SK-N-SH treated with all-trans-retinoic acid at 6 μM for 48 hours (cell line): ENCODE measurements around the gene TTC16.

Experiments used
- ATAC-seq: fragments of 200-7000 bp; cut with Tn5 transposase; 3 replicates; pipeline ENCODE4 v1.9.1; 2020; ENCODE audit warnings: mild to moderate bottlenecking, moderate library complexity
- ARNTL ChIP-seq: fragments of 450-650 bp; formaldehyde crosslinking; IDR thresholded peaks from 2 replicates; pipeline ENCODE4 v1.5.0; 2020; ENCODE audit warnings: low read depth, mild to moderate bottlenecking, moderate library complexity, borderline replicate concordance
- BACH2 ChIP-seq: fragments of 250-450 bp; sonication (Bioruptor Pico); IDR thresholded peaks from 2 replicates; pipeline ENCODE4 v1.9.0; 2021; ENCODE audit warnings: mild to moderate bottlenecking, borderline replicate concordance
- CREB5 ChIP-seq: fragments of 250-450 bp; sonication (Bioruptor Pico); IDR thresholded peaks from 2 replicates; pipeline ENCODE4 v1.5.1; 2020; ENCODE audit warnings: low read depth, mild to moderate bottlenecking, moderate library complexity
- CSDC2 ChIP-seq: fragments of 250-450 bp; sonication (Bioruptor Pico); IDR thresholded peaks from 2 replicates; pipeline ENCODE4 v1.5.0; 2020; ENCODE audit warnings: mild to moderate bottlenecking, moderate library complexity
- CSRNP3 ChIP-seq: fragments of 250-450 bp; sonication (Bioruptor Pico); IDR thresholded peaks from 2 replicates; pipeline ENCODE4 v1.5.1; 2021; ENCODE audit warnings: mild to moderate bottlenecking, moderate library complexity
- ESRRG ChIP-seq: fragments of 250-450 bp; sonication (Bioruptor Pico); IDR thresholded peaks from 2 replicates; pipeline ENCODE4 v1.6.1; 2021; ENCODE audit warnings: mild to moderate bottlenecking
- GLIS3 ChIP-seq: fragments of 250-450 bp; sonication (Bioruptor Pico); IDR thresholded peaks from 2 replicates; pipeline ENCODE4 v1.5.0; 2020; ENCODE audit warnings: mild to moderate bottlenecking, moderate library complexity
- OSR1 ChIP-seq: fragments of 250-450 bp; sonication (Bioruptor Pico); IDR thresholded peaks from 2 replicates; pipeline ENCODE4 v1.8.0; 2022; ENCODE audit warnings: moderate library complexity, mild to moderate bottlenecking, inconsistent platforms
- POU6F1 ChIP-seq: fragments of 250-450 bp; sonication (Bioruptor Pico); IDR thresholded peaks from 2 replicates; pipeline ENCODE4 v1.8.0; 2021; ENCODE audit warnings: low read depth, mild to moderate bottlenecking, moderate library complexity, borderline replicate concordance
- PPARA ChIP-seq: fragments of 250-450 bp; sonication (Bioruptor Pico); IDR thresholded peaks from 2 replicates; pipeline ENCODE4 v1.5.0; 2020; ENCODE audit warnings: mild to moderate bottlenecking, borderline replicate concordance
- RARB ChIP-seq: fragments of 250-450 bp; sonication (Bioruptor Pico); IDR thresholded peaks from 2 replicates; pipeline ENCODE4 v1.8.0; 2021; ENCODE audit warnings: mild to moderate bottlenecking, moderate library complexity
- SNAI2 ChIP-seq: fragments of 250-450 bp; sonication (Bioruptor Pico); IDR thresholded peaks from 2 replicates; pipeline ENCODE4 v1.5.0; 2020; ENCODE audit warnings: mild to moderate bottlenecking, moderate library complexity
- TCF4 ChIP-seq: fragments of 250-450 bp; sonication (Bioruptor Pico); IDR thresholded peaks from 2 replicates; pipeline ENCODE4 v1.8.0; 2021; ENCODE audit warnings: mild to moderate bottlenecking, moderate library complexity, borderline replicate concordance
- TOX ChIP-seq: fragments of 250-450 bp; sonication (Bioruptor Pico); IDR thresholded peaks from 2 replicates; pipeline ENCODE4 v1.8.0; 2021; ENCODE audit warnings: mild to moderate bottlenecking, moderate library complexity, borderline replicate concordance
- TSHZ2 ChIP-seq: fragments of 250-450 bp; sonication (Bioruptor Pico); IDR thresholded peaks from 2 replicates; pipeline ENCODE4 v1.5.0; 2020; ENCODE audit warnings: mild to moderate bottlenecking, moderate library complexity
- ZC3H10 ChIP-seq: fragments of 250-450 bp; sonication (Bioruptor Pico); IDR thresholded peaks from 2 replicates; pipeline ENCODE4 v1.5.1; 2021; ENCODE audit warnings: mild to moderate bottlenecking, moderate library complexity
- ZFP3 ChIP-seq: fragments of 250-450 bp; sonication (Bioruptor Pico); IDR thresholded peaks from 2 replicates; pipeline ENCODE4 v1.5.0; 2020; ENCODE audit warnings: mild to moderate bottlenecking, moderate library complexity
- ZFP30 ChIP-seq: fragments of 450-650 bp; formaldehyde crosslinking; IDR thresholded peaks from 2 replicates; pipeline ENCODE4 v1.5.0; 2022; ENCODE audit warnings: mild to moderate bottlenecking, moderate library complexity
- ZNF565 ChIP-seq: fragments of 450-650 bp; formaldehyde crosslinking; conservative IDR thresholded peaks from 2 replicates; pipeline ENCODE4 v1.5.0; 2020; ENCODE audit warnings: low read depth, mild to moderate bottlenecking, moderate library complexity
- ZNF70 ChIP-seq: fragments of 450-650 bp; formaldehyde crosslinking; IDR thresholded peaks from 2 replicates; pipeline ENCODE4 v1.5.0; 2020; ENCODE audit warnings: mild to moderate bottlenecking, moderate library complexity
- ZNF8 ChIP-seq: fragments of 450-650 bp; formaldehyde crosslinking; IDR thresholded peaks from 2 replicates; pipeline ENCODE4 v1.5.0; 2020; ENCODE audit warnings: mild to moderate bottlenecking, moderate library complexity

TTC16 gene

GRCh38 chr9:127742435-127743088, 26.7 kb downstream of the TTC16 start:
- no peak for TF ChIP-seq ZC3H10 (CRISPR knock-in tag)
- no peak for TF ChIP-seq PPARA (CRISPR knock-in tag)
- no peak for TF ChIP-seq ZNF70 (CRISPR knock-in tag)
- no peak for TF ChIP-seq ARNTL (CRISPR knock-in tag)
- TF ChIP-seq CREB5 (CRISPR knock-in tag), result no peak
- no peak for ATAC-seq

GRCh38 chr9:127744398-127745110, 28.7 kb downstream of the TTC16 start:
- ATAC-seq, result no peak
- no peak for TF ChIP-seq OSR1
- no peak for TF ChIP-seq TCF4 (CRISPR knock-in tag)
- no peak for TF ChIP-seq GLIS3
- no peak for TF ChIP-seq RARB (CRISPR knock-in tag)
- no peak for TF ChIP-seq ZC3H10 (CRISPR knock-in tag)
- no peak for TF ChIP-seq ZFP3 (CRISPR knock-in tag)
- no peak for TF ChIP-seq BACH2 (CRISPR knock-in tag)
- TF ChIP-seq ZFP30 (CRISPR knock-in tag), result no peak
- no peak for TF ChIP-seq ZNF565 (CRISPR knock-in tag)
- TF ChIP-seq TSHZ2 (CRISPR knock-in tag), result no peak
- no peak for TF ChIP-seq ARNTL (CRISPR knock-in tag)
- no peak for TF ChIP-seq CSRNP3 (CRISPR knock-in tag)
- no peak for TF ChIP-seq TOX (CRISPR knock-in tag)
- no peak for TF ChIP-seq CSDC2 (CRISPR knock-in tag)
- no peak for TF ChIP-seq ZNF8 (CRISPR knock-in tag)
- no peak for TF ChIP-seq ESRRG (CRISPR knock-in tag)
- TF ChIP-seq SNAI2 (CRISPR knock-in tag), result no peak
- TF ChIP-seq CREB5 (CRISPR knock-in tag), result no peak
- TF ChIP-seq, all 23 proteins: peak for 0

- ATAC-seq, result no peak
- TF ChIP-seq ZFP30 (CRISPR knock-in tag), result no peak
- TF ChIP-seq POU6F1 (CRISPR knock-in tag), result no peak
- no peak for TF ChIP-seq RARB (CRISPR knock-in tag)
- no peak for TF ChIP-seq GLIS3
- TF ChIP-seq CSDC2 (CRISPR knock-in tag), result no peak
- no peak for TF ChIP-seq ZNF565 (CRISPR knock-in tag)
- TF ChIP-seq ZFP3 (CRISPR knock-in tag), result no peak
- TF ChIP-seq BACH2 (CRISPR knock-in tag), result no peak
- no peak for TF ChIP-seq ZNF8 (CRISPR knock-in tag)
Observed at GRCh38 chr9:127746959-127747569, 31.2 kb downstream of the TTC16 start.
